K562 (cell line): ENCODE data around the gene TRMT2A. TPM values are rescaled to one million over a fixed set of nuclear protein-coding genes. Genes with fewer than 3 reads are reported as not detected.

ENCODE experiments used
- ETV1 ChIP-seq: fragments of 450-650 bp; conservative IDR thresholded peaks from 2 replicates; pipeline ENCODE4 v1.6.1; 2016; ENCODE audit warnings: missing genetic modification characterization, control low read depth, low read depth, missing compliant biosample characterization
- KDM4B ChIP-seq, 2 experiments: fragments of 450-650 bp in 1 of 2; sonication (generic) in 1 of 2; IDR thresholded peaks; 2 replicates each; pipeline ENCODE4 v1.6.1; 2016 to 2017; ENCODE audit warnings: borderline replicate concordance in 2 of 2, antibody characterized with exemption in 1 of 2, low read depth in 1 of 2, mild to moderate bottlenecking in 1 of 2
- MAZ ChIP-seq, 2 experiments: fragments of 450-650 bp in 1 of 2; sonication (generic) in 1 of 2; formaldehyde crosslinking; IDR thresholded peaks in 1 of 2; conservative IDR thresholded peaks in 1 of 2; 2 replicates each; pipeline versions ENCODE4 v1.4.0 to v1.5.0; 2020; ENCODE audit warnings: mild to moderate bottlenecking in 1 of 2, missing genetic modification reagents in 1 of 2
- MTA3 ChIP-seq: fragments of 450-650 bp; formaldehyde crosslinking; IDR thresholded peaks from 2 replicates; pipeline ENCODE4 v1.6.1; 2017; ENCODE audit warnings: mild to moderate bottlenecking, borderline replicate concordance
- NR3C1 ChIP-seq: sonication (generic); formaldehyde crosslinking; IDR thresholded peaks from 2 replicates; pipeline ENCODE4 v1.8.1; 2022; ENCODE audit warnings: missing genetic modification reagents
- SOX6 ChIP-seq: fragments of 450-650 bp; IDR thresholded peaks from 2 replicates; pipeline ENCODE4 v1.6.1; 2014; ENCODE audit warnings: mild to moderate bottlenecking
- SRSF7 ChIP-seq: fragments of 200-400 bp; formaldehyde crosslinking; optimal IDR thresholded peaks from 2 replicates; pipeline ENCODE3; 2017; ENCODE audit warnings: mild to moderate bottlenecking, low read depth, low read length
- STAT5A ChIP-seq: IDR thresholded peaks from 2 replicates; pipeline ENCODE4 v1.6.1; 2012; ENCODE audit warnings: low read length, inconsistent platforms, borderline replicate concordance
- ZEB2 ChIP-seq: fragments of 450-650 bp; IDR thresholded peaks from 2 replicates; pipeline ENCODE4 v1.6.1; 2016
- ZHX1 ChIP-seq: fragments of 150-350 bp; conservative IDR thresholded peaks from 2 replicates; pipeline ENCODE4 v1.6.1; 2014; ENCODE audit warnings: low read length
- ZNF124 ChIP-seq: sonication (generic); formaldehyde crosslinking; IDR thresholded peaks from 2 replicates; pipeline ENCODE4 v1.8.1; 2022; ENCODE audit warnings: missing genetic modification reagents
- ZNF175 ChIP-seq: fragments of 200-800 bp; sonication (Bioruptor generic); IDR thresholded peaks from 2 replicates; pipeline ENCODE4 v1.6.1; 2016; ENCODE audit warnings: low read depth, mild to moderate bottlenecking, missing genetic modification characterization, missing compliant biosample characterization
- ZNF274 ChIP-seq: IDR thresholded peaks from 2 replicates; pipeline ENCODE4 v1.6.1; 2011; ENCODE audit warnings: low read depth, mild to moderate bottlenecking, low read length, moderate library complexity, borderline replicate concordance
- ZNF778 ChIP-seq: fragments of 450-650 bp; formaldehyde crosslinking; IDR thresholded peaks from 2 replicates; pipeline ENCODE4 v1.4.0; 2020; ENCODE audit warnings: mild to moderate bottlenecking, moderate library complexity
- polyA plus RNA-seq, 8 experiments: library from polyadenylated mRNA; depleted of rRNA in 4 of 8; stranded (reverse) in 5 of 8; unstranded in 3 of 8; fragments of >200 nt; fragmentation: Nextera tagmentation in 2 of 8; fragmentation: Illumina TruSeq in 1 of 8; extraction: Ambion mirVana in 2 of 8; extraction: Trizol in 1 of 8; gene quantifications; 2 replicates each; pipeline versions ENCODE4 v1.2.1 to v1.2.3, GENCODE V29; 2011 to 2014; ENCODE audit warnings: inconsistent platforms in 1 of 8, missing spikeins in 1 of 8
- total RNA-seq, 7 experiments: library from RNA; depleted of rRNA in 6 of 7; stranded (reverse); fragments of >200 nt in 6 of 7; fragmentation: Illumina TruSeq in 2 of 7; extraction: Trizol in 2 of 7; gene quantifications; 2 replicates each; pipeline versions ENCODE4 v1.2.1 to v1.2.3, GENCODE V29; 2011 to 2021; ENCODE audit warnings: low replicate concordance in 1 of 7
- TF ChIP-seq, protein P1 (sequence below): sonication (generic); formaldehyde crosslinking; IDR thresholded peaks from 2 replicates; pipeline ENCODE4 v1.9.0; 2022; ENCODE audit warnings: mild to moderate bottlenecking, missing genetic modification reagents
- TF ChIP-seq, protein P2 (sequence below): IDR thresholded peaks from 2 replicates; pipeline ENCODE4 v1.6.1; 2011; ENCODE audit not compliant: insufficient read length; ENCODE audit errors: extremely low read depth
- TF ChIP-seq, protein P3 (sequence below): fragments of 450-650 bp; IDR thresholded peaks from 2 replicates; pipeline ENCODE4 v1.6.1; 2016; ENCODE audit warnings: borderline replicate concordance

The TRMT2A gene
- total and polyA plus RNA-seq, 9 of the 15 experiments (the other 6 are each of a cell fraction or from before 2014, with no cell fraction given) = 1.6 to 265 (median 140) TPM

DNA sequence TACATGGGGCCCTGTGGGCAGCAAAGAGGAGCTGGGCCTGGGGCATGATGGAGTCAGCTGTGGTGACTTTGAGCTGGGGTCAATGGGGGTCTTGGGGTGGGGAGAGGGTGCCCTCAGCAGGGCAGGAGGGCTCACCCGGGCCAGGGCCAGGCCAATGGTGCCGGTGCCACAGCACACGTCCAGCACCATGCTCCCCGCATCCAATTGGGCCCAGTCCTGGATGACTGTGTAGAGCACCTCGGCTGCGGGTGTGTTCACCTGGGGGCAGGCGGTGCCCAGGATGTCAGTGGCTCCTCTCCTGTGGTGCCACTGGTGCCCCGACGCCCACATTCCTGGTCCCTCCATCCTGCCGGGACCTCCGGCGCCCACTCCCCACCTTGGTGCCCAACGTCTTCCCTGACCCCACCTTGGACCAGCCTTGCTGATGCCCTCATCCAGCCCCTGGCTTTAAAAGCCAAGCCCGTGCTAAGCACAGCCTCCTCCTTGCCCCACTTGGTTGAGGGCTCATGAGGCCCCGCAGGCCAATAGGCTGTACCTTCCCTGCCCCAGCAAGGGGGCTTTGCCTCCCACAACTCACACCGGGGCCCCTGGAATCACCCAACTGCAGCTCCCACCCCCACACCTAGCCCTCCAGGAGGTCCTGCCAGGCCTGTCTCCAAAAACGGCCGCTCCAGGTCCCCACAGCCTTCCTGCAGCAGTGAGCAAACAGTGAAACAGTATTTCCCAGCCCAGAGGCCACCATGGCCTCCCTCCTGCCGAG is 3.3 kb downstream of the TRMT2A start (continued):
- TF ChIP-seq ZNF175 = no peak
- TF ChIP-seq ZEB2 = no peak
- no peak for TF ChIP-seq KDM4B (IDR thresholded peaks at IDR 0.05; ENCODE audit: borderline replicate concordance in 2 of 2, low read depth in 1 of 2)
- no peak for TF ChIP-seq ZNF778 (CRISPR knock-in tag)
- TF ChIP-seq MTA3 = no peak
- TF ChIP-seq, protein P1, sequence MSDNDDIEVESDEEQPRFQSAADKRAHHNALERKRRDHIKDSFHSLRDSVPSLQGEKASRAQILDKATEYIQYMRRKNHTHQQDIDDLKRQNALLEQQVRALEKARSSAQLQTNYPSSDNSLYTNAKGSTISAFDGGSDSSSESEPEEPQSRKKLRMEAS (CRISPR knock-in tag) = no peak
- TF ChIP-seq ZNF124 = no peak
- TF ChIP-seq NR3C1 = no peak
- no peak for TF ChIP-seq ETV1 (tag)
- TF ChIP-seq MAZ (CRISPR knock-in tag; conservative IDR thresholded peaks at IDR 0.05 in 1 of 2, IDR thresholded peaks at IDR 0.05 in 1 of 2) = no peak
- TF ChIP-seq, protein P2, sequence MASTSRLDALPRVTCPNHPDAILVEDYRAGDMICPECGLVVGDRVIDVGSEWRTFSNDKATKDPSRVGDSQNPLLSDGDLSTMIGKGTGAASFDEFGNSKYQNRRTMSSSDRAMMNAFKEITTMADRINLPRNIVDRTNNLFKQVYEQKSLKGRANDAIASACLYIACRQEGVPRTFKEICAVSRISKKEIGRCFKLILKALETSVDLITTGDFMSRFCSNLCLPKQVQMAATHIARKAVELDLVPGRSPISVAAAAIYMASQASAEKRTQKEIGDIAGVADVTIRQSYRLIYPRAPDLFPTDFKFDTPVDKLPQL = no peak
- no peak for TF ChIP-seq SOX6
- no peak for TF ChIP-seq STAT5A
- TF ChIP-seq SRSF7 = no peak
- TF ChIP-seq ZNF274 = no peak
- no peak for TF ChIP-seq ZHX1
- TF ChIP-seq, protein P3, sequence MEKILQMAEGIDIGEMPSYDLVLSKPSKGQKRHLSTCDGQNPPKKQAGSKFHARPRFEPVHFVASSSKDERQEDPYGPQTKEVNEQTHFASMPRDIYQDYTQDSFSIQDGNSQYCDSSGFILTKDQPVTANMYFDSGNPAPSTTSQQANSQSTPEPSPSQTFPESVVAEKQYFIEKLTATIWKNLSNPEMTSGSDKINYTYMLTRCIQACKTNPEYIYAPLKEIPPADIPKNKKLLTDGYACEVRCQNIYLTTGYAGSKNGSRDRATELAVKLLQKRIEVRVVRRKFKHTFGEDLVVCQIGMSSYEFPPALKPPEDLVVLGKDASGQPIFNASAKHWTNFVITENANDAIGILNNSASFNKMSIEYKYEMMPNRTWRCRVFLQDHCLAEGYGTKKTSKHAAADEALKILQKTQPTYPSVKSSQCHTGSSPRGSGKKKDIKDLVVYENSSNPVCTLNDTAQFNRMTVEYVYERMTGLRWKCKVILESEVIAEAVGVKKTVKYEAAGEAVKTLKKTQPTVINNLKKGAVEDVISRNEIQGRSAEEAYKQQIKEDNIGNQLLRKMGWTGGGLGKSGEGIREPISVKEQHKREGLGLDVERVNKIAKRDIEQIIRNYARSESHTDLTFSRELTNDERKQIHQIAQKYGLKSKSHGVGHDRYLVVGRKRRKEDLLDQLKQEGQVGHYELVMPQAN = no peak
